NCI-H2196 (cell line): ENCODE measurements around the gene SYNPR.

Experiments
- DNase-seq: peaks from one replicate; lab custom pipeline; 2025; ENCODE audit not compliant: unreplicated experiment; lab: John Stamatoyannopoulos, UW

SYNPR gene

DNA sequence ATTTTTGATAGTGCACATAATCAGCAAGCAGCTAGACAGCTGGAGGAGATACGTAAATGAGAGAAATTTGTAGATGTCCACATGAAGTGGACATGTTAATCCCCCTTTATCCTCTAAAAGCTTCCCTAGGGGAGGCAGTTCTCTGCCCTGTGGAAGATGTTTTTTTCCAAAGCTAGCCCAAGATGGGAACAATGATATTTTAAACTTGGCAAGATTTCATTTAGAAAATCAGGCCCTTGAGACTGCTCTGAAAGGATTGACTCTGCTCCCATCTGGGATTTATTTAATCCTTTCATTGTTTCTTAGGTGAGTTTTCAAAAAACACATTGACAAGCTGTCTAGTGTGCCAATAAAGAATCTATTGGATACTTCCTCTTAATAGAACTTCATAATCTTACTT, 92.0 kb downstream of the SYNPR start:
- DNase-seq: no peak

DNA sequence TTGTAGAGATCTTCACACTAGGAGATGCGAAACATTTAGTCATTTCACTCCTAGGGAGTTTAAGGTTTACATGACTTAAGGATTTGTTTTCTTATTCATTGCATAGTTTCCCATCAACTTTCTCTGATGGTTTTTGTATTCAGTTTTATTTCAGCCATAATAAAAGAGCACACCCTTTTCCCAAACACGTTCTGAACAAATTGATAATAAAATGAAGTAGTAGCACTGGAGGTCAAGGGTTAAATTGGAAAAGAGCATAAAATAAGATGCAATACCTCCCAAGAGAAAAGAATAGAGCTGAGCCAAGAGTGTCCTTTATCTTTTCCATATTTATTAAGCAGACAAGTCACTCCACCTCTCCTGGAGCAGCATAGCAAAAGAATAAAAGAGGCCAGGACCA, 104.9 kb downstream of the SYNPR start:
- DNase-seq: no peak

DNA sequence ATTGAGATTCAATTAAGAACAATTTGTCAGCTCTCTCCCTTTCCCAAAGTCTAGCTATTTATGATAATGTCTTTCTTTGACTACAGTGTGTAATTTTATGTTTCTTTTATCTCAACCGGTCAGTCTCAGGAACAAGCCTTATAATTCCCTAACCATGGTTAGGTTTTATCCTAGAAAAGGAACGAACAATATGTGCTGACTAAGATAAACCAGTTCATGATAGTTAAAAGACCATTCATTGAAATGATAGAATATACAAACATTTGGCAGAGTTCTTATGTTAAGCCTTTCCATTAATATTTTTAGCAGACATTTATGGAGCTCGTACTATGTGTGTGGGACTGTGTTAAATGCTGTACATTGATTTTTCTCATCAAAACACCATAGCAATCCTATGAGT, 106.3 kb downstream of the SYNPR start:
- no peak for DNase-seq

GRCh38 chr3:63385629-63386028, 107.5 kb downstream of the SYNPR start:
- DNase-seq: no peak

GRCh38 chr3:63386568-63386967, 108.5 kb downstream of the SYNPR start:
- no peak for DNase-seq

- no peak for DNase-seq
Observed at GRCh38 chr3:63387568-63387967, 109.5 kb downstream of the SYNPR start.

DNA sequence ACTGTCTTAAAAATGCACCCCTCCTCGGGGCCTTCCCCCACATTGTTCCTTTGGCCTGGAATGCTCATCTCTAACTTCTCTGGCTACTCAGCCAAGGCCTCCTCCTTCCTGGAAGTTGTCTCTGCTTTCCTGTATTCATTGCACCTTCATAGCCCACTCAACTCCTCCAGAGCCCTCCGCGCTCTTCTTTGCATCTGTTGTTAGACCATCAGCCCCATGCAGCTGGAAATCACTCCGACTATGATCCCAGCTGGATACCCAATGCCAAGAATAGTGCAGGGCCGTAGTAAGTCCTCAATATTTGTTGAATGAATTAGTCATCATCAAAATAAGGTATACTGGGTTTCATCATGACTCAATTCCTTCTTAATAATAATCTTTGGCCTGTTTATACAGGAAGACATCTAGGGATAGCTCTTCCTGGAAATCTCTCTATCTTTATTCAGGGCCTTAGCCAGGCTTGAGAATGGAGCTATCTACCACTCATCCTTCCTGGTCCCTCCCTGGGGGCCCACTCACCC, 112.7 kb downstream of the SYNPR start:
- no peak for DNase-seq

- no peak for DNase-seq
Observed at GRCh38 chr3:63395960-63396359, 117.9 kb downstream of the SYNPR start.

DNA sequence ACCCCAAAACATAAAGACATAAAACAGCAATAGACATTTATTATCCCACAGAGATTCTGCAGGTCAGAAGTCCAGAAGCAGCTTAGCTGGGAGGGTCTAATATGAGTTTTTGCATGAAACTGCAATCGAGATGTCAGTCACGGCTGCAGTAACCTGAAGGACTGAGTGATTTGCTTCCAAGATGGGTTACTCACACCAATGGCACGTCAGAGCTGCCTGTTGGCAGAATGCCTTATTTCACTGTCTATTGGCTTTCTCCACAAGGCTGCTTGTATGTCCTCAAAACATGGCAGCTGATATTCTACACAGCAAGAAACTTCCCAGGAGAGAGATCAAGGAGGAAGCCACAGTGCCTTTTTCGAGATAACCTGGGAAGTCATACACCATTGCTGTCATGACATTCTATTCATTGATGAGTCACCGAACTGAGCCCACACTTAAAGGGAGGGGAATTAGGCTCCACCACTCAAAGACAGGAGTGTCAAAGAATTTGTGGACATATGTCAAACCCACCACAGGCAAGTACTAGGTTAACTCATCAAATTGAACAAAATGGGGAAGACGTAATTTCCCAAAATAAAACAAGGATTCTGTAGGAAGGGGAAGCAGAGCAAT, 122.2 kb downstream of the SYNPR start:
- DNase-seq: no peak

- DNase-seq: no peak
Observed at GRCh38 chr3:63405882-63406281, 127.8 kb downstream of the SYNPR start.

DNA sequence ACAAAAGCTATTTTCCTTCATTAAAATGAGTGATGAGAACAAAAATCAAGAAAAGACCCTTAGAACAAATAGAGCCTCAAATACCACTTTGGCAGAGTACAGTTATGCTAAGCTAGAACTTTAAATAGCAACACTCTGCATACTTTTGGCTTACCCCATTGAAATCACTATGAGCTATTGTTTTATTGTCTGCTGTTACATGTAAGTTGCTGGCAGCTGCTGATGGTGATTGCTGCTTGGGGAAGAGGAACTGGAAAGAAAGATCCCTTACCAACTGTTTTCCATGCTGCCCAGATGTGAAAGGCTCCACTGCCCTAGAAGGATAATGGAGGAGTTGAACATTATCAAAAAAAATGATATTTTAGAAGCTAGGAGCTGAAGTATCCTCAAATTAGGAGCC, 135.4 kb downstream of the SYNPR start:
- no peak for DNase-seq

GRCh38 chr3:63414607-63415006, 136.5 kb downstream of the SYNPR start:
- DNase-seq: no peak

GRCh38 chr3:63429905-63430304, 151.8 kb downstream of the SYNPR start:
- no peak for DNase-seq

DNA sequence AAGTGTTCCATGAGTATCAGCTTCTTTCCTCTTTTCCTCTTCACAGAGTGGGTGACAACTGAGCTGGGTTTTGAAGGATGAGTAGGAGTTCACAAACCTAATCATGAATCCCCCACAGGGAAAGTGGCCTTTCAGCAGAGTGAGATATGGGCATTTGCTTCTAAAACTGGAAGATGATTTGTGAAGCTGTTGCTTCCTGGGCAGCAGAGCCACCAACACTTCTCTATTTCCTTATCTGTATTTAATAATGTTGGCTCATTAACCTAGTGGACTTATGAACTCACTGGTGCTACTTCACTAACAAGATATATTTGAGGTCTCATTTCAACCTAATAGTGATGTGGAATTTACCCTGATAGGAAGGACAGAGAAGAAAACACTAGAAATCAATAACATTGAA, 152.8 kb downstream of the SYNPR start:
- no peak for DNase-seq

GRCh38 chr3:63437858-63438257, 159.8 kb downstream of the SYNPR start:
- DNase-seq: no peak

GRCh38 chr3:63438826-63439371, 160.8 kb downstream of the SYNPR start:
- DNase-seq: no peak

DNA sequence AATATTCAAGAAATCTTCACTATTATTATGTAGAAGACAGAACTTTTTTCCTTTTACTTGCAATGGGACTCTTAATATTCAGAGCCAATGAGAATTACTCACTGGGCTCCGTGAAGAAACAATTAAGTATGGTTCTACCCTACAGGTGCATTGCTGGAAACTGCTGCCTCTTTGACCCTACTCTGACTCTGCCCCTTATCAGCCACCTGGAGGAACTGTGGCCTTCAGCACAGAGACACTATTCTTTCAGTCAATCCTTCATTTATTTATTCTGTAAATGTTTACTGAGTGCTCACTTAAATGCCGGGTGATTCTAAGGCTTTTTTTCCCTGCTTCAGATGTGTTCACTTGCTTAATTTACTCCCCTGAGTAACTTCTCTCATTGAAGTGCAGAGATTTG, 163.2 kb downstream of the SYNPR start:
- no peak for DNase-seq

- no peak for DNase-seq
Observed at GRCh38 chr3:63442918-63443317, 164.8 kb downstream of the SYNPR start.

GRCh38 chr3:63450023-63450422, 171.9 kb downstream of the SYNPR start:
- DNase-seq: no peak

DNA sequence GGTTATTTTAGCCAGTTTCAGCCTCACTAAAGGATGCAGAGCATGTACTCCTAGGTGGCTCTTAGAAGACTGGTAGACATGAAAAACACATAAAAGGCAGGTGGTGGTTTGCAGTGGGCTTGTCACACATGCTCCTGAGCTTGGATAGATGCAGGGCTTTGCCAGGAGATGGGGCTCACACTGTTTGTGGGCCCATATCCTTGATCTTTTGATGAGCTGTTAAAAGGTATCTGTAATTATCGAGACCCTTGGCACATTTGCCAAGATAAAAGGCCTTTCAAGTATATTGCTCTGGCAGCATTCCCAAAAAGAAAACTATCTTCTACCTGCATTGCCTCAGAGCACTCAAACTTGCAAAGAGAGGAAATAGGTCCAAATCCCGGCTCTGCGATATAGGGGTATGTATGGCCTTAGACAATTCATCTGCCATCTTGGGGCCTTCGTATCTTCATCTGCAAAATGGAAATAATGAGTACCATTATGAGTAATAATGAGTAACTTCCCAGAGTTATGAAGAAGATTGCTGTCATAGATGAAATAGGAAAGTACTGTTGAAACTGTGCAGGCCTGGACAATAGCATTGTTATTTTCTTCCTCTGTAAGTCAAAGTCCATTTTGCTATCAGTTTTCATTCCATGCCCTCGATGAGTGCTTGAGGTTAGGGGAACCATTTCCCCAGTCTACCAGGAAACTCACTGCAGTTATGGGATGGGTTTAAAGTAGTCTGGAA, 172.7 kb downstream of the SYNPR start:
- DNase-seq: no peak

DNA sequence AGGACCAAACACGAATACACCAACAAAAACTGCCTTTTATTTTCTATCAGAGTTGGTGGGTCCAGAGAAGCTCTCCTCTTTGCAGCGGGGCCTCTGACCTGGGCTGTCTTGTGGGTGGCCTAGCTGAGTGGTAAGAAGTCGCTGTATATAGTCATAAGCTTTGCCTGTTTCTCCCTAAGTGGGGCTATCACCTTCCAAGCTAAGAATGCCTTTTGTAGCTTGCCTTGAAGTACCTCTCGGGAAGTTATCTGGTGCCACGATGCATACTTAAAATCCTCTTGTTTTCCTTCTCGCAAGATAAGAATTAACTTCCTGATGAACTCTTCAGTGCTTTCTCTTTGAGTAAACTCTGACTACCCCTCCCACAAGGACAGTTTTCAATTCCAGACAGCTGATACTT, 178.8 kb downstream of the SYNPR start:
- no peak for DNase-seq

GRCh38 chr3:63458405-63458804, 180.3 kb downstream of the SYNPR start:
- no peak for DNase-seq
